GM19468 (cell line): ENCODE results near the gene ABCC9.
"Not testable (repeated sequence)": the region's sequence is repeated elsewhere in the genome, so short reads cannot be mapped to it uniquely, and the experiment has no call there.

Source experiments
- ATAC-seq: cut with Tn5 transposase; IDR thresholded peaks from one replicate; pipeline ENCODE4 v1.9.1; 2021; ENCODE audit warnings: mild to moderate bottlenecking, moderate library complexity, moderate number of reproducible peaks; ENCODE audit not compliant: unreplicated experiment; ENCODE audit errors: extremely low read depth

Gene ABCC9

GRCh38 chr12:21788089-21788983 lies 152.9 kb downstream of the ABCC9 start:
- ATAC-seq: no peak

GRCh38 chr12:21786041-21786531 lies 155.1 kb downstream of the ABCC9 start:
- ATAC-seq: no peak

GRCh38 chr12:21782723-21783122 lies 158.5 kb downstream of the ABCC9 start:
- ATAC-seq: not testable (repeated sequence)

GRCh38 chr12:21780786-21781185 lies 160.4 kb downstream of the ABCC9 start:
- no peak for ATAC-seq

GRCh38 chr12:21776175-21776574 lies 165.1 kb downstream of the ABCC9 start:
- no peak for ATAC-seq

GRCh38 chr12:21775133-21775820 lies 165.9 kb downstream of the ABCC9 start:
- ATAC-seq: no peak

- no peak for ATAC-seq
Measured at GRCh38 chr12:21774358-21775132, 166.7 kb downstream of the ABCC9 start, which contains the start of gene KCNJ8. Gene KCNJ8, minus strand, starts transcription at chr12:21774706. Its CDS starts 1,090 bp downstream, at chr12:21773616.

GRCh38 chr12:21773806-21774205 lies 167.4 kb downstream of the ABCC9 start:
- no peak for ATAC-seq

- no peak for ATAC-seq
Measured at GRCh38 chr12:21773263-21773741, 167.9 kb downstream of the ABCC9 start.

- ATAC-seq: no peak
Measured at GRCh38 chr12:21771311-21771710, 169.9 kb downstream of the ABCC9 start.

GRCh38 chr12:21769307-21769706 lies 171.9 kb downstream of the ABCC9 start:
- no peak for ATAC-seq

GRCh38 chr12:21766403-21766802 lies 174.8 kb downstream of the ABCC9 start:
- ATAC-seq: no peak

- ATAC-seq: no peak
Measured at GRCh38 chr12:21764950-21765349, 176.3 kb downstream of the ABCC9 start.

GRCh38 chr12:21764065-21764464 lies 177.2 kb downstream of the ABCC9 start:
- ATAC-seq: no peak

GRCh38 chr12:21763531-21763930 lies 177.7 kb downstream of the ABCC9 start:
- no peak for ATAC-seq

- no peak for ATAC-seq
Measured at GRCh38 chr12:21759737-21760136, 181.5 kb downstream of the ABCC9 start.

GRCh38 chr12:21757735-21758134 lies 183.5 kb downstream of the ABCC9 start:
- ATAC-seq: no peak

- ATAC-seq: no peak
Measured at GRCh38 chr12:21756699-21757098, 184.5 kb downstream of the ABCC9 start.

GRCh38 chr12:21751517-21751916 lies 189.7 kb downstream of the ABCC9 start:
- ATAC-seq: no peak
